Gastrocnemius medialis (tissue), 4 donors: ENCODE measurements around the gene LSAMP. TPM values are rescaled to one million over a fixed set of nuclear protein-coding genes. Genes with fewer than 3 reads are reported as not detected.
"Not testable (repeated sequence)": the region's sequence is repeated elsewhere in the genome, so short reads cannot be mapped to it uniquely, and the experiment has no call there.

Experiments used
- ATAC-seq, 2 donors: fragments of 150-250 bp; one replicate each; pipeline ENCODE4 v1.9.1; 2016
- DNase-seq, 2 donors: peaks; one replicate each; pipeline ENCODE4 v3.0.0-alpha.2; 2019
- H3K27ac ChIP-seq, 4 donors: fragments of 200-600 bp; sonication (generic); 1 replicate in 1 of 4; 2 replicates in 3 of 4; pipeline ENCODE4 v1.5.1; 2016 to 2018; ENCODE audit warnings: mild to moderate bottlenecking in 2 of 4, moderate library complexity in 1 of 4
- H3K27me3 ChIP-seq, 3 donors: fragments of 200-600 bp; sonication (generic) in 2 of 3; 1 replicate in 1 of 3; 2 replicates in 2 of 3; pipeline versions ENCODE4 v1.5.1 to v1.6.0; 2016 to 2019; ENCODE audit warnings: mild to moderate bottlenecking in 1 of 3, moderate library complexity in 1 of 3
- H3K36me3 ChIP-seq, 2 donors: fragments of 200-600 bp; sonication (generic) in 1 of 2; one replicate each; pipeline ENCODE4 v1.5.1; 2017 to 2018
- H3K4me1 ChIP-seq, 2 donors: fragments of 200-600 bp; sonication (generic) in 1 of 2; one replicate each; pipeline ENCODE4 v1.5.1; 2016 to 2017; ENCODE audit warnings: mild to moderate bottlenecking in 2 of 2
- H3K4me3 ChIP-seq, 4 donors: fragments of 200-600 bp; sonication (generic) in 3 of 4; 1 replicate in 1 of 4; 2 replicates in 3 of 4; pipeline ENCODE4 v1.5.1; 2016 to 2019; ENCODE audit warnings: mild to moderate bottlenecking in 2 of 4
- H3K9me3 ChIP-seq, 3 donors: fragments of 200-600 bp; sonication (generic) in 2 of 3; 1 replicate in 1 of 3; 2 replicates in 2 of 3; pipeline ENCODE4 v1.5.1; 2016 to 2019
- CTCF ChIP-seq, 5 experiments: fragments of 450-650 bp in 3 of 5; fragments of 200-600 bp in 2 of 5; sonication (generic) in 2 of 5; IDR thresholded peaks in 4 of 5; conservative IDR thresholded peaks in 1 of 5; 1 replicate in 4 of 5; 2 replicates in 1 of 5; pipeline ENCODE4 v1.5.1; 2016 to 2019; ENCODE audit warnings: antibody characterized with exemption in 5 of 5, mild to moderate bottlenecking in 3 of 5, moderate library complexity in 3 of 5
- POLR2A ChIP-seq, 2 donors: fragments of 450-650 bp; IDR thresholded peaks; one replicate each; pipeline ENCODE4 v1.6.1; 2017; ENCODE audit warnings: antibody characterized with exemption in 2 of 2, mild to moderate bottlenecking in 2 of 2, moderate library complexity in 2 of 2
- in situ Hi-C, 4 donors: fragments of 200-750 bp; cut with MboI; loops; one replicate each; pipeline versions ENCODE4 v1.15.0 to v1.8.0; 2017; ENCODE audit warnings: low sequenced_read_pairs in 4 of 4
- intact Hi-C: fragments of 100-400 bp; cut with DNase I; formaldehyde crosslinking; loops from one replicate; pipeline ENCODE4 v1.15.1; 2023; ENCODE audit warnings: low total_unique reads
- total RNA-seq, 4 donors: library from RNA; depleted of rRNA; stranded (reverse); fragments of >200 nt; gene quantifications; one replicate each; pipeline versions ENCODE4 v1.1.0 to v1.2.3, GENCODE V29; 2016

Gene LSAMP
- total RNA-seq, 4 donors from 2014 or later = 0.07 to 0.10 TPM; not detected in 2

GRCh38 chr3:116077059-116077458 lies 368.2 kb downstream of the LSAMP start:
- in situ Hi-C loops (no loop called here), intact Hi-C loops (no loop called here)
- H3K27ac ChIP-seq = no peak overlapping the region
- no peaks in the 10 kb centered on the region for H3K36me3 ChIP-seq
- H3K27me3 ChIP-seq = no peaks in the 10 kb centered on the region
- TF ChIP-seq POLR2A (IDR thresholded peaks at IDR 0.05) (no peak), CTCF (IDR thresholded peaks at IDR 0.05 in 4 of 5, conservative IDR thresholded peaks at IDR 0.05 in 1 of 5) (no peak)
- H3K9me3 ChIP-seq = no peaks in the 10 kb centered on the region
- ATAC-seq = no peak
- H3K4me1 ChIP-seq = no peaks in the 10 kb centered on the region
- no peak for DNase-seq
- no peak overlapping the region for H3K4me3 ChIP-seq

GRCh38 chr3:116070516-116071278 lies 374.6 kb downstream of the LSAMP start:
- H3K36me3 ChIP-seq, H3K4me3 ChIP-seq, in situ Hi-C loops, ATAC-seq, H3K27ac ChIP-seq, DNase-seq, H3K9me3 ChIP-seq, H3K27me3 ChIP-seq, H3K4me1 ChIP-seq, intact Hi-C loops: not testable (repeated sequence)

GRCh38 chr3:116070061-116070460 lies 375.2 kb downstream of the LSAMP start:
- ATAC-seq (no peak), DNase-seq (no peak)
- intact Hi-C loops = no loop called here
- Histone ChIP-seq H3K4me3 (no peak overlapping the region), H3K27me3 (no peaks in the 10 kb centered on the region), H3K9me3 (no peaks in the 10 kb centered on the region), H3K4me1 (no peaks in the 10 kb centered on the region), H3K27ac (no peak overlapping the region), H3K36me3 (no peaks in the 10 kb centered on the region)
- in situ Hi-C loops = no loop called here
- TF ChIP-seq CTCF (IDR thresholded peaks at IDR 0.05 in 4 of 5, conservative IDR thresholded peaks at IDR 0.05 in 1 of 5) (no peak), POLR2A (IDR thresholded peaks at IDR 0.05) (no peak)

- H3K4me1 ChIP-seq = no peaks in the 10 kb centered on the region
- no peaks in the 10 kb centered on the region for H3K36me3 ChIP-seq
- intact Hi-C loops (no loop called here), in situ Hi-C loops (no loop called here)
- TF ChIP-seq POLR2A (IDR thresholded peaks at IDR 0.05) (no peak), CTCF (IDR thresholded peaks at IDR 0.05 in 4 of 5, conservative IDR thresholded peaks at IDR 0.05 in 1 of 5) (no peak)
- no peaks in the 10 kb centered on the region for H3K9me3 ChIP-seq
- no peak overlapping the region for H3K27ac ChIP-seq
- DNase-seq (no peak), ATAC-seq (no peak)
- H3K27me3 ChIP-seq = no peaks in the 10 kb centered on the region
- H3K4me3 ChIP-seq = no peak overlapping the region
These were observed 376.3 kb downstream of the LSAMP start for GRCh38 chr3:116069024-116069423.

GRCh38 chr3:116067326-116067725 lies 378.0 kb downstream of the LSAMP start:
- Histone ChIP-seq H3K27me3 (no peaks in the 10 kb centered on the region), H3K27ac (no peak overlapping the region), H3K9me3 (no peaks in the 10 kb centered on the region), H3K36me3 (no peaks in the 10 kb centered on the region), H3K4me3 (no peak overlapping the region), H3K4me1 (no peaks in the 10 kb centered on the region)
- in situ Hi-C loops = no loop called here
- DNase-seq (no peak), ATAC-seq (no peak)
- intact Hi-C loops = no loop called here
- TF ChIP-seq CTCF (IDR thresholded peaks at IDR 0.05 in 4 of 5, conservative IDR thresholded peaks at IDR 0.05 in 1 of 5) (no peak), POLR2A (IDR thresholded peaks at IDR 0.05) (no peak)
